ENCODE measurements around the gene PQBP1.
A peak's percentile ranks its signal among the peaks of the same experiment; 100 is the strongest.
"Not testable (repeated sequence)": the region's sequence is repeated elsewhere in the genome, so short reads cannot be mapped to it uniquely, and the experiment has no call there.

Gene PQBP1, protein sequence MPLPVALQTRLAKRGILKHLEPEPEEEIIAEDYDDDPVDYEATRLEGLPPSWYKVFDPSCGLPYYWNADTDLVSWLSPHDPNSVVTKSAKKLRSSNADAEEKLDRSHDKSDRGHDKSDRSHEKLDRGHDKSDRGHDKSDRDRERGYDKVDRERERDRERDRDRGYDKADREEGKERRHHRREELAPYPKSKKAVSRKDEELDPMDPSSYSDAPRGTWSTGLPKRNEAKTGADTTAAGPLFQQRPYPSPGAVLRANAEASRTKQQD

DNA sequence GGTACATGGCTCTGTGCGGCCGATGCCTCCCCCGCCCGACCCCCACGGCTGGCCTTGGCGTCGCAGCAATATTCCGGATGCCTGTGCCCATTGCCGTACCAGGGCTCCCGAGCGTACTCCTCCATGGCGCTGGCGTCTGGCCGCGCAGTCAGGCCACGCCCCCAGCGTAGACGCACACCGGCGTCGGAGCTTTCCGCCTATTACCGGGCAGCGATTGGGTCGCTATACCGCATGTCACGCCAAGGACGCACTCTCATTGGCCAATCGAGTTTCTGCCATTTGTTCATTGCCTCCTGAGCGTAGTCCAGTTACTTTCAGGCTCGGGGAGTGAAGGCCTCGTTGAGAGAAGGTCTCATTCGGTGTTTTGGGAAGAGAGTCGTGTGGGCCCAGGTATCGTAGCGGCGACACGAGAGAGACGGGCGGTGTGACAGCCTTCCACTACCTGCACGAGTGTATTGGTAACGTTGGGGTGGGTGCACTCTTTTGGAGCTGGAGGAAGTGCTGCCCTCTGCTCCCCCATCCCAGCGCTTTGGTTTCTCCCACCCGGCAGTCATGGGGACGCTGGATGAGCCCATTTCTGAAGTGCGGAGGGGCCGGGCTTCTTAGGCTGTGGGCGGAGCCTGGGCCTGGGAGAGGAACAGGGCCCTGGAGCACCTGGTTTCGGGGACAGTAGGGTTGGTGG lies at the start of gene PQBP1, which contains the start of gene TIMM17B:
PQBP1 (plus strand) TSS at position 306 of the 682 bp plus-strand sequence. CDS start 580 bp downstream, outside the sequence.
TIMM17B (minus strand) TSS at position 144 of the 682 bp plus-strand sequence; CDS start at position 125, 19 bp downstream.
- peak; percentile 58 to 77 for DNase-seq (ENCODE audit: low read depth in 1 of 2, low spot score in 1 of 2)

DNA sequence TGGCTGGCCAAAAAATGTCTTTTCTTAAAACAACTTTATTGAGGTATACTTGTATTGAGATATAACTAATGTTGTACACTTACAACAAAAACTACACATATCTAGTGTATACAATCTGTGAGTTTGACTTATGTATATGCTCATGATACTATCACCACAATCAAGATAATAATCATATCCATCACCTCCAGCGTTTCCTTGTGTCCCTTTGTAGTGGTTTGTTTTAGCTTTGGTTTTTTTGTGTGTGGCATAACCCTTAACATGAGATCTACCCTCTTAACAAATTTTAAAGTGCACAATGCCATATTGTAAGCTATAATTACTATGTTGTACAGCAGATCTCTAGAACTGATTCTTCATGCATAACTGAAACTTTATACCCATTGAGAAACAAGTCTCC lies 48.9 kb upstream of the PQBP1 start:
- no peak for DNase-seq (ENCODE audit: low read depth in 1 of 2, low spot score in 1 of 2)

DNA sequence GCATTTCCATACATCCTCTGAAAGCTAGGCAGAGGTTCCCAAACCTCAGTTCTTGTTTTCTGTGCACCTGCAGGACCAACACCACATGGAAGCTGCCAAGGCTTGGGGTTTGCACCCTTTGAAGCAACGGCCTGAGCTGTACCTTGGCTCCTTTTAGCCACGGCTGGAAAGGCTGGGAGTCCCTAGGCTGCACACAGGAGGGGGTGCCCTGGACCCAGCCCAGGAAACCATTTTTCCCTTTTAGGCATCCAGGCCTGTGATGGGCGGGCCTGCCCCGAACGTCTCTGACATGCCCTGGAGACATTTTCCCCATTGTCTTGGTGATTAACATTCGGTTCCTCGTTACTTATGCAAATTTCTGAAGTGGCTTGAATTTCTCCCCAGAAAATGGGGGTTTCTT lies 44.9 kb upstream of the PQBP1 start:
- no peak for DNase-seq (ENCODE audit: low read depth in 1 of 2, low spot score in 1 of 2)

DNA sequence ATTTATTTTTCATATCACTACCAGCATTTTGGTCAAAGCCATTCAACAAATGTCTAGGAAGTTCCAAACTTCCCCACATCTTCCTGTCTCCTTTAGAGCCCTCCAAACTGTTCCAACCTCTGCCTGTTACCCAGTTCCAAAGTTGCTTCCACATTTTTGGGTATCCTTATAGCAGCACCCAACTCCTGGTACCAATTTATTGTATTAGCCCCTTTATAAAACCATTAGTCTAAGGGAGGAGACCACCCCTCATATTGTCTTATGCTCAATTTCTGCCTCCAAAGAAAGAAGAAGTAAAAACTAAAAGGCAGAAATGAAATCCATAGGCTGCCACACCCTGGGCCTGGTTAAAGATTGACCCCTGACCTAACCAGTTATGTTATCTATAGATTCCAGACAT lies 44.2 kb upstream of the PQBP1 start:
- not testable (repeated sequence) for DNase-seq (ENCODE audit: low read depth in 1 of 2, low spot score in 1 of 2)

DNA sequence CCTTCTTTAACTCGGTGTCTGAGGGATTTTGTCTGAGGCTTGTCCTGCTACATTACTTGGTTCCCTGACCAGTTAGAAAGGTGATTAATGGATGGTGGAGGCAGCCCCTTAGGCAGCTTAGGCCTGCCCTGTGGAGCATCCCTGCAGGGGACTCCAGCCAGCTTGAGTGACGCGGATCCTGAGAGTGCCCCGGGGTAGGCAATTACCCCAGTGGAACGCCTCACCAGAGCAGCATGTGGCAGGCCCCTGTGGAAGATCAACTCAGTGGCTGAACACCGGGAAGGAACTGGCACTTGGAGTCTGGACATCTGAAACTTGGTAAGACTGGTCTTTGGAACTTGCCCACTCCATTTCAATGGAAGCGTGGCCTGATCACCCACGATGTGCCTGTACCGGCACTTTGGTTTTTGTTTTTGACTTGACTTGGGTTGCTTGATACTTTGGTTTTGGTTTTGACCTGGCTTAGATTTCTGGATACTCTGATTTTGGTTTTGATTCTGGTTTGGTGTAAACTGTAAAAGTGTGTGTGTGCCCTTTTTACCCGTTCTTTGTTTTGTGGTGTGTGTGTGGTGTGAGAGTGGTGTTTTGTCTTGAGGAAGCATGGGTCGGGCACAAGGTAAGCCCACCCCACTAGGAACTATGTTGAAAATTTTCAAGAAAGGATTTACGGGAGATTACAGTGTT lies 43.5 kb upstream of the PQBP1 start:
- not testable (repeated sequence) for DNase-seq (ENCODE audit: low read depth in 1 of 2, low spot score in 1 of 2)

DNA sequence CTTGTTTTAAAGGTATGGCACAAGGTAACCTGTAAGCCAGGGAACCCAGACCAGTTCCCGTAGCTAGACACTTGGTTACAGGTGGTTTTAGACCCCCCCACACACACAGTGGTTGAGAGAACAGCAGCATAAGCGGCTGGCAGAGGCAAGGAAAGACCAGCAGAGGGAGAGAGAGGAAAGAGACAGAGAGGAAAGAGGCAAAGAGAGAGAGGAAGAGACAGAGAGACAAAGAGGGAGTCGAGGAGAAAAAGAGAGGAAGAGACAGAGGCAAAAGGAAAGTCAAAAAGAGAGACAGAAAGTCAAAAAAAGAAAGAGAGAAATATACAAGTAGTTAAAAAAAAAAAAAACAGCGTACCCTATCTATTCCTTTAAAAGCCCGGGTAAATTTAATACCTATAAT lies 42.8 kb upstream of the PQBP1 start:
- DNase-seq (ENCODE audit: low read depth in 1 of 2, low spot score in 1 of 2): no peak

DNA sequence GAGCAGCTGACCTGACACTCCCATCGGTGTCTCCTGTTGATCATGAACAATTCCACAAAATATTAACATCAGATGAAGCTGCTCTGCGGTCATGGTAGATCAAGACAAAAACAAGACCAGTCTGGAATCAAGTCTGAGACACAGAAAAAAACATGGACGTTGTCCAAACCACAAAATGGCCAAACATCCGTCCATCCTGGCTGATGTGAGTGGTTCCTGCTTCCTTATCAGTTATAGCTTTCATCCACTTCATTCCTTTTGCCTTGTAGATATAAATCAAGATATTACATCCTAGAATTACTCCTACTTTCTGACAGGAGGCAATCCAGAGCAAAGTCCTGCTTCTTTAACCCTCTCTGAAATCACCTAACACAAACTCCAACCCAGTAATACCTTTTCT lies 33.5 kb upstream of the PQBP1 start:
- no peak for DNase-seq (ENCODE audit: low read depth in 1 of 2, low spot score in 1 of 2)

DNA sequence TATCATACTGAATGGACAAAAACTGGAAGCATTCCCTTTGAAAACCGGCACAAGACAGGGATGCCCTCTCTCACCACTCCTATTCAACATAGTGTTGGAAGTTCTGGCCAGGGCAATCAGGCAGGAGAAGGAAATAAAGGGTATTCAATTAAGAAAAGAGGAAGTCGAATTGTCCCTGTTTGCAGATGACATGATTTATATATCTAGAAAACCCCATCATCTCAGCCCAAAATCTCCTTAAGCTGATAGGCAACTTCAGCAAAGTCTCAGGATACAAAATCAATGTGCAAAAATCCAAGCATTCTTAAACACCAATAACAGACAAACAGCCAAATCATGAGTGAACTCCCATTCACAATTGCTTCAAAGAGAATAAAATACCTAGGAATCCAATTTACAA lies 25.7 kb upstream of the PQBP1 start:
- DNase-seq (ENCODE audit: low read depth in 1 of 2, low spot score in 1 of 2): not testable (repeated sequence)

DNA sequence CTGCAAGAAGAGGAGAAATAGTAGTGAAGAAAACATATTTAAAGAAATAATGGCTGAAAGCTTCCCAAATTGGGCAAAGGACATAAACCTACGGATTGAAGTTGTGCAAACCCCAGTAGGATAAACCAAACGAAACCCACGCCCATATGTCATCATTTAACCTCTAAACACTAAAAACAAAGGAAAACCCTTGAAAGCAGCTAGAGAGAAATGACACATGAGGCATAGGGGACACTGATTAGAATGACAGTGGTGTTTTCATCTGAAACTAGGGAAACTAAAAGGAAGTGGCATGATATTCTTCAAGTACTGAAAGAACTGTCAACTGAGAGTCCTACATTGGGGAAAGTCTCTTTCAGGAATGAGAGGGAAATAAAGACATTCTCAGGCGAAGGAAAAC lies 20.8 kb upstream of the PQBP1 start:
- DNase-seq (ENCODE audit: low read depth in 1 of 2, low spot score in 1 of 2): not testable (repeated sequence)

DNA sequence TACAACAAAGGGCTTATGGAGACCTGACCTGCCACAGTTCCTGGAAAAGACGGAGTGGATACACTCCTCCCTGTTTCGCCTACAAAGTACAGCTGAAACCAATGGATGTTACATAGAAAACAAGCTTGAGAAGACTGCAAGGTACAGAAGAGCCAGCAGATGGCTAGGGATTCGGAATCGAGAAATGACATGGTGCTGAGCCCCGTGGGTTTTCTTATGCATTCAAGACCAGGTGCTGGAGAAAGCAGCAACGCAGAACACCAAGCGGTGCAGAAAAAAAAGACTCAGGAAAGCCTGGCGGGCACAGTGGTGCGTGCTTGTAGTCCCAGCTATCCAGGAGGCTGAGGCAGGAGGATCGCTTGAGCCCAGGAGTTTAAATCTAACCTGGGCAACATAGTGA lies 14.0 kb upstream of the PQBP1 start:
- DNase-seq (ENCODE audit: low read depth in 1 of 2, low spot score in 1 of 2): no peak

DNA sequence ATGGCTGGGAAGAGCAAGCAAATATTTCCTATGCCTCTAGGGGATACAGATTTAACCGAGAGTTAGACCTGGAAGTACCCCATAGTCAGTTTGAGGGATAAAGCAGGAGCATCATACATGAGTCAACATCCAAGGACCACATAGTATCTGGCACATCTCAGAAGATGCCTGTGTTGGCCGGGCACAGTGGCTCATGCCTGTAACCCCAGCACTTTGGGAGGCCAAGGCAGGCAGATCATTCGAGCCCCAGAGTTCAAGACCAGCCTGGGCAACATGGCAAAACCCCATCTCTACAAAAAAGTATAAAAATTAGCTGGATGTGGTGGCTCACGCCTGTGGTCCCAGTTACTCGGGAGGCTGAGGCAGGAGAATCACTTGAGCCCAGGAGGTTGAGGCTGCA lies 11.1 kb upstream of the PQBP1 start:
- not testable (repeated sequence) for DNase-seq (ENCODE audit: low read depth in 1 of 2, low spot score in 1 of 2)

DNA sequence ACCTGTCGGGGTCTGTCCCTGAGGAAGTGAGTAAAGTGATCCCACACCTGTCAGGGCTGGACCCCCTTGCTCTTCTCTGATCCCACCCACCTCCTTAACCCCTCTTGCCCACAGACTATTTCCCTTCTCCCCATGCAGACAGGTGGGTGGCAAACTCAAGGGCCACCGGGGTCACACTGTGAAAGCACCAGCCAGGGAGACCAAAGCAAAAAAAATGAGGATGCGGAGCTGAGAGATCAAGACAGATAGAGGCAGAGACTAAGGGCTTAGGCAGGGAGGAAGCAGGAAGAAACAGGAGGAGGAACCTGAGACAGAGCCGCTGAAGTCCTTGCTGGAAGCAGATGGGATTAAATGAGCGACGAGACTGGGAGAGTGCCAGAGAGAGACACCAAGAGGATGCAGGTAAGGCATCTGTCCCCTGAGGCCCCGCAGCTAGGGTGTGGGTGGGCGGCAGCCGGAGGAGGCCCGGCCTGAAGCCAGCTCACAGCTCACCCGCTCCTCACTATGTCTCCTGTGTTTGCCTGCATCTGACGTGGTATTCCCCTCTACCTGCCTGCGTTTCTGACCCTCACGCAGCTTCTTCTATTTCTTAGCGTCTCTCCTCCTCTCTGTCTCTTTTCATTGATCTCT lies 7.3 kb upstream of the PQBP1 start:
- no peak for DNase-seq (ENCODE audit: low read depth in 1 of 2, low spot score in 1 of 2)

DNA sequence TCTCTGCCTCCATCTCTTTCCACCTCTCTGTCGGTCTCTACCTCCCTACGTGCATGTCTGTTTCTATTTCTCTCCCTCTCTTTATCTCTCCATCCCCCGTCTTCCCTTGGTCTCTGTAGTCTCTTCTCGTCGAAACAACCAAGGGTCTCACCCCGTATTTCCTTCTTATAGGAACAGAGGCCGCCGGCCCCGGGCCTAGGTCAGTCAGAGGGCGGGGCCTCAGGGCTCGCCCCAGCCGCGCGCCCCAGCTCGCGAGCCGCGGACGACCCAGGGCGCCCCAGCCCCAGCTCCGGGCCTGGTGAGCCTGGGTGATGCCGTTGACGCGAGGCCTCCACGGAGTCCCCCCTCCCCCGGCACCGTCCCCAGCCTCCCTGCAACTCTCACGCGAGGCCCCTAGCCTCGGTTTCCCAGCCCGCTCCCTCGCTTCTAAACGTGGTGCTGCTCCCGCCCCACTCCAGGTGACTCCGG lies 6.8 kb upstream of the PQBP1 start:
- no peak for DNase-seq (ENCODE audit: low read depth in 1 of 2, low spot score in 1 of 2)

DNA sequence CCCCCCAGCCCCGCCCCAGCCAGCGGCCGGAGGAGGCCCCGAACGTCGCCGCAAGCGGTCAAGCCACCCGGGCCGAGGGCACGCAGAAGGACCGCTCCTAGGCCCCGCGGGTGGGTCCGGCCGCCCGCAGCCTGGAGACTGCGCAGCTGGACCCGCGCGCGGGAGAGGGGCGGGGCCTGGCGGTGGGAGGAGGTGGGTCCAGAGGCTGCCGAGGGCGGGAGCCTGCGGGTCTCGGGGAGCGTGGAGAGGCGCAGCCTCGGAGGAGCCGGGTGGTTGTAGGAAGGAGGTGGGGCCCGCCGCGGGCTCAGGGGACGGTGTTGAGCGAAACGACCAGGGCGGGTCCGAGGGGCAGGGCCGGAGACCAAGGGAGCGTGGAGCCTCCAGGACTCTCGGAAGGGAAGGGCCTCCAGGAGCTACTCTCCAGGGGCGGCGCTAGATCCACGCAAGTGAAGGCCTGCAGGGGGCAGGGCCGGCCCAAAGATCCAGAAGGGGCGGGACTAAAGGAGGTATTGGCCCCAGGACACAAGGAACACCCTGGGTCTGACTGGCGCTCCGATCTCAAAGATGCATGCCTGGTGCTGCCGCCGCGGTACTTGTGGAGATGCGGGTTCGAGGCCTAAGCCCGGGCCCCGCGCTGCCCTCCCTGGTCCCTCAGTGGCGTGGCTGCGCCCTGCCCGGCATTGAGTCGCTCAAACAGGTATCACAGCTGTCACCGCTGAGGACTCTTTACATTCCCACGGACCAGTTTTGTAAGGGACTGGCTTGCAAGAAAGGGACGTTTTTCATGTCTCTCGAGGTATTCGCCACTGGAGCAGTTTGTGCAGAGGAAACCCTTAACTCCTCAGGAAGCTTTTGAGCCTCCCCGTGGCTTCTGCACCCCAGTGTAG lies 6.1 kb upstream of the PQBP1 start:
- peak in 1 of 2 donors; percentile 59 for DNase-seq (ENCODE audit: low read depth in 1 of 2, low spot score in 1 of 2)

DNA sequence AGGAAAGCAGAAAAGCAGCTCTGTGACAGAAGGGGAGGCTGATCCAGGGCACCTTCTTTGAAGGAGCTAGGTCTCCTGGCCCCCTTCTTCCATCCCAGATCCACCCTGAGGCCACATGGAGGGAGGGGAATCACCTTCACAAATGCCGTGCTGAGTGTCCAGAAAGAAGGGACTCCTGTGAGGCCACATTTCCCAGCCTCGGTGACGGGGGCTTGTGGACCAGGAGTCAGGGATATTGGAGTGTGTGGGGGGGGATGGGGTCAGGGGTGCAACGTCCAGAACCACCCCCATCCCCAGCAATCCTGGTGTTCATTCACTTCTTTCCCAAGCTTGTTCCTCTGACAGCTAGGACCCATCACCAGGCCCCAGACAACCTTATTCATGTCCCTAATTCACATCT lies 4.8 kb upstream of the PQBP1 start:
- DNase-seq (ENCODE audit: low read depth in 1 of 2, low spot score in 1 of 2): no peak

DNA sequence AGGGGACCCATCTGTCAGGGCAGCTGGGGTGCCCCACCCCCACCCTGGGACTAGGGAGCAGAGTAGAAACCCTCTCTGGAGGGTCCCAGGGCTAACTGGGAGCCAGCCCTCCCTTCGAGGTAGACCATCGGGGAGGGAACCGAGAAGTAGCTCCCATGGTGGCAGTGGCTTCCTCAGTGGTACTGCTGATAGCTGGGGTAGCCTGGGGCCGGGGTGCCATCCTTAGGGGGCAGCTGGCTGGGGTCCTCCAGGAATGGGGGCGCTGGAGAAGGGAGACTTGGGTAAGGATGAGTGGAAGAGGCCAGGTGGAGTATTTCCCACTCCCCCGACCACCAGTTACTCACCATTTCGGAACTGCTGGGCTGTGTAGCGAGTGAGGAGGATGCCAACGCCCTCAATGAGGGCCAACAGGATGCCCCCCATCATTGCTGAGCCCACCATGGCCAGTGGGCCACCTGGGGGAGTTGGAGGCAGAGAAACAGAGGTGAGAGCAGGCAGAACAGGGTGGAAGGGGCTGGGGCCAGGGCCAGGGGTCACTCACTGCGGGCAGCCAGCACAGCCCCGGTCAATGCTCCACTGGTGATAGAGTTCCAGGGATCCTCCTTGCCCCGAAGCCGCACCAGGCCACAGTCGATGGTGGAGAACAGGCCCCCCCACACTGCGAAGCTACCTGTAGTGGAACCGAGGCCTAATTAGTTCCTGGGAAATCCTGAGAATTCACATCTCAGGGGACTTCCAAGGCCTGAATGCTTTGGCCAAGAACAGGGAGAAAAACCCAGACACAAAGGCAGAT lies 4.0 kb upstream of the PQBP1 start:
- no peak for DNase-seq (ENCODE audit: low read depth in 1 of 2, low spot score in 1 of 2)

DNA sequence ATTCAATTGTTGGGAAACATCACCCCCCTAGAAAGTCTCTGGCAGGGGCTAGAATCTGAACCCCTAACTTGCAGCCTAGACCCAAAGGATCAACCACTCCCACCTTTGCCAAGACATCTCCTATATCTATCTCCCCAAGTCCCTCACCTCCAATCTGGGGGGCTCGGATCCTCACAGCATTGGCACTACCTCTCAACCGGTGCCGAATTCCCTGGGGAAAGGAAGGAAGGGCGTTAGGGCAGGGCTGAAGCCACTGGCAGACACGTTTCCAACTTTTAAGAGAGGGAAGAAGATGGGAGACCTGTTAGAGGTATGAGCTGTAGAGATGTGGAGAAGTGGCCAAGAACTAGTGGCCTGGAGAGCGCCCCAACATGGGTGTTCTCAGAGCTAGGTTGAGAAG lies 2.8 kb upstream of the PQBP1 start:
- DNase-seq (ENCODE audit: low read depth in 1 of 2, low spot score in 1 of 2): no peak

DNA sequence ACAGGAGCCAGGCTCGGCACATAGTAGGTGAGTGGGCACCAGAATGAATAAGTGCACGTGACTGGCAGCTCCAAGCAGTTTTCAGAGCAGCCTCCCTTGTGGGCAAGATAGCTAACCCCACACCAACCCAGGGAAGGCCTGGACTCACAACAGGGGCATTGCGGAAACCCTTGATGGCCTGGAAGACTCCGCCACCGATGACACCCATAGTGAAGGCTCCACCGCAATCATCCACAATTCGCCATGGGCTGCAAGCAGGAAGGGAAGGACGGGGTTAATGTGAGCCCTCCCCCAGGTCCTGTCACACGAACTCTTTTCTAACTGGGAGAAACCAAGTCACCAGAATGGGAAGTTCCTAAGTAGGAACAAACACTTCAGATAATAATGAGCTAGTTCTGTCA lies 1.1 kb upstream of the PQBP1 start:
- no peak for DNase-seq (ENCODE audit: low read depth in 1 of 2, low spot score in 1 of 2)

DNA sequence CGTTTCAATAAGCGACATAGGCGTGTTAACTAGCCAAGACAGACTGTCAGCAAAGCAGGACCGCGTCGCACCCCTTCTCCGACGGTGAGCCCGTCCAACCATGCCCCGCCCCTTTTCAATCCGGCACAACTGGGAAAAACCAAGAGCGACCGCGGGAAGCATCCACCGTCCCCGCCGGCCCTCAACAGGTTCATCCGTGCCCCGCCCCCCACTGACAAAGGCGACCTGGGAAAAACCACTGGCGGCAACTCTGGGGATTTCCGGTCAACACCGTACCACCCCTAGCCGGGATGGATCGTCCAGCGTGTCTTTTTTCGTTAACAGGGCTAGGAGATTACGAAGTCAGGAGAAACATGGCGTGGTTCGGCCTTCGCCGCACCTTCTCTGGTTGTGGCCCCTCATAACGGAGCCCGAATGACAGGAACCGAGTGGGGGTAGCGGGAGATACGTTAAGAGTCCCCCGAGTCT lies 539 bp upstream of the PQBP1 start:
- DNase-seq (ENCODE audit: low read depth in 1 of 2, low spot score in 1 of 2): peak in 1 of 2 donors; percentile 54

DNA sequence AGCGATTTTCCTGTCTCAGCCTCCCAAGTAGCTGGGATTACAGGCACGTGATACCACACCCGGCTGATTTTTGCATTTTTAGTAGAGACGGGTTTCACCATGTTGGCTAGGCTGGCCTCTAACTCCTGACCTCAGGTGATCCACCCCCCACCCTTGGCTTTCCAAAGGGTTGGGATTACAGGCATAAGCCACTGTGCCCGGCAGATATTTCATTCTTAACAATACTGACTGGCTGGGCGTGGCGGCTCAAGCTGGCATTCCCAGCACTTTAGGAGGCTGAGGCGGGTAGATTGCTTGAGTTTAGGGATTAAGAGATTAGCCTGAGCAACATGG lies 1.3 kb downstream of the PQBP1 start:
- no peak for DNase-seq (ENCODE audit: low read depth in 1 of 2, low spot score in 1 of 2)
